Measurements from ENCODE around the gene STK24.
A peak's percentile ranks its signal among the peaks of the same experiment; 100 is the strongest.

Gene STK24

GRCh38 chr13:98511435-98511834, 65.5 kb downstream of the STK24 start:
- DNase-seq (no peak), ATAC-seq (no peak)

GRCh38 chr13:98510156-98510509, 66.8 kb downstream of the STK24 start:
- ATAC-seq (no peak), DNase-seq (no peak)

GRCh38 chr13:98509271-98510155, 67.4 kb downstream of the STK24 start:
- DNase-seq (peak; percentile 47), ATAC-seq (peak; percentile 86)

- DNase-seq (no peak), ATAC-seq (no peak)
These were observed 68.2 kb downstream of the STK24 start for GRCh38 chr13:98508685-98509084.

- ATAC-seq (no peak), DNase-seq (no peak)
These were observed 68.6 kb downstream of the STK24 start for GRCh38 chr13:98508280-98508679.

- ATAC-seq (no peak), DNase-seq (no peak)
These were observed 69.6 kb downstream of the STK24 start for GRCh38 chr13:98507282-98507797.

GRCh38 chr13:98506728-98507230, 70.1 kb downstream of the STK24 start:
- ATAC-seq (no peak), DNase-seq (no peak)

GRCh38 chr13:98506322-98506721, 70.6 kb downstream of the STK24 start:
- DNase-seq (no peak), ATAC-seq (no peak)

GRCh38 chr13:98505217-98505616, 71.7 kb downstream of the STK24 start:
- DNase-seq (no peak), ATAC-seq (no peak)

GRCh38 chr13:98504371-98504963, 72.4 kb downstream of the STK24 start:
- ATAC-seq (peak; percentile 93), DNase-seq (peak; percentile 38)

GRCh38 chr13:98504029-98504351, 72.9 kb downstream of the STK24 start:
- ATAC-seq (no peak), DNase-seq (no peak)

GRCh38 chr13:98503175-98504028, 73.5 kb downstream of the STK24 start:
- no peak for ATAC-seq
- DNase-seq = no peak

GRCh38 chr13:98500963-98501421, 75.9 kb downstream of the STK24 start:
- ATAC-seq = no peak
- no peak for DNase-seq

GRCh38 chr13:98496966-98497365, 79.9 kb downstream of the STK24 start:
- DNase-seq = no peak
- ATAC-seq = no peak

- DNase-seq = no peak
- no peak for ATAC-seq
These were observed 80.5 kb downstream of the STK24 start for GRCh38 chr13:98496479-98496791.

- ATAC-seq (no peak), DNase-seq (no peak)
These were observed 81.1 kb downstream of the STK24 start for GRCh38 chr13:98495627-98496478.

GRCh38 chr13:98494769-98495168, 82.1 kb downstream of the STK24 start:
- ATAC-seq = no peak
- no peak for DNase-seq

GRCh38 chr13:98493042-98493712, 83.7 kb downstream of the STK24 start:
- ATAC-seq (no peak), DNase-seq (no peak)

GRCh38 chr13:98492335-98493041, 84.4 kb downstream of the STK24 start:
- no peak for DNase-seq

GRCh38 chr13:98490866-98491265, 86.0 kb downstream of the STK24 start:
- DNase-seq (no peak), ATAC-seq (no peak)

More at GRCh38 chr13:98492335-98493041, 84.4 kb downstream of the STK24 start:
- no peak for ATAC-seq

Measured in stimulated activated naive CD8-positive, alpha-beta T cell treated with anti-CD3 and anti-CD28 coated beads, Interleukin-15, Interleukin-2, amounts not matched to agents 100 U/mL and 50 U/mL, for 24 hours (primary cell).